Astrocyte (in vitro differentiated cells and primary cell): ENCODE data around the gene TNFRSF13B. TPM values are rescaled to one million over a fixed set of nuclear protein-coding genes. Genes with fewer than 3 reads are reported as not detected.
"Not testable (repeated sequence)": the region's sequence is repeated elsewhere in the genome, so short reads cannot be mapped to it uniquely, and the experiment has no call there.

Source experiments
- DNase-seq: peaks from one replicate; pipeline ENCODE4 v3.0.0-alpha.2; 2010; ENCODE audit warnings: low read depth
- FAIRE-seq: peaks from 2 replicates; lab custom pipeline; 2011; peaks lifted over from hg19 to GRCh38; lab: Jason Lieb, UNC
- H2AFZ ChIP-seq: 2 replicates; pipeline ENCODE4 v1.6.0; 2012; ENCODE audit warnings: low read depth, low read length, inconsistent platforms
- H3K27ac ChIP-seq: 2 replicates; pipeline ENCODE4 v1.5.1; 2011; ENCODE audit warnings: low read depth, low read length, inconsistent platforms
- H3K27me3 ChIP-seq: 2 replicates; pipeline ENCODE4 v1.6.0; 2011; ENCODE audit warnings: low read length, inconsistent platforms; ENCODE audit not compliant: insufficient read depth
- H3K36me3 ChIP-seq: 2 replicates; pipeline ENCODE4 v1.5.1; 2011; ENCODE audit warnings: low read length, inconsistent platforms; ENCODE audit not compliant: insufficient read depth
- H3K4me1 ChIP-seq: 2 replicates; pipeline ENCODE4 v1.5.1; 2011; ENCODE audit warnings: low read length, inconsistent platforms; ENCODE audit not compliant: insufficient read depth
- H3K4me2 ChIP-seq: 2 replicates; pipeline ENCODE4 v1.6.0; 2012; ENCODE audit warnings: low read length, inconsistent platforms
- H3K4me3 ChIP-seq: 2 replicates; pipeline ENCODE4 v1.5.1; 2011; ENCODE audit warnings: low read depth, mild to moderate bottlenecking, low read length, inconsistent platforms; ENCODE audit not compliant: insufficient read depth
- H3K79me2 ChIP-seq: 2 replicates; pipeline ENCODE4 v1.6.0; 2012; ENCODE audit warnings: mild to moderate bottlenecking, low read length, inconsistent platforms; ENCODE audit not compliant: insufficient read depth
- H3K9ac ChIP-seq: 2 replicates; pipeline ENCODE4 v1.6.0; 2012; ENCODE audit warnings: mild to moderate bottlenecking, low read length, inconsistent platforms
- H3K9me3 ChIP-seq: 2 replicates; pipeline ENCODE4 v1.5.1; 2012; ENCODE audit warnings: low read depth, mild to moderate bottlenecking, low read length, inconsistent platforms; ENCODE audit not compliant: insufficient read depth
- H4K20me1 ChIP-seq: 2 replicates; pipeline ENCODE4 v1.6.0; 2012; ENCODE audit warnings: low read length, inconsistent platforms; ENCODE audit not compliant: insufficient read depth
- H3K27ac Mint-ChIP-seq: one replicate; pipeline ENCODE4 v1.8.0; 2021; ENCODE audit warnings: mild to moderate bottlenecking, mixed read lengths; ENCODE audit not compliant: unreplicated experiment
- H3K27me3 Mint-ChIP-seq: one replicate; pipeline ENCODE4 v1.8.0; 2021; ENCODE audit warnings: low read depth, mixed read lengths; ENCODE audit not compliant: unreplicated experiment
- H3K36me3 Mint-ChIP-seq: one replicate; pipeline ENCODE4 v1.8.0; 2021; ENCODE audit warnings: low read depth, mixed read lengths; ENCODE audit not compliant: unreplicated experiment
- H3K4me1 Mint-ChIP-seq: one replicate; pipeline ENCODE4 v1.8.0; 2021; ENCODE audit warnings: low read depth, mixed read lengths; ENCODE audit not compliant: unreplicated experiment
- H3K4me3 Mint-ChIP-seq: one replicate; pipeline ENCODE4 v1.8.0; 2021; ENCODE audit warnings: mild to moderate bottlenecking, moderate library complexity, mixed read lengths; ENCODE audit not compliant: unreplicated experiment
- H3K9me3 Mint-ChIP-seq: one replicate; pipeline ENCODE4 v1.8.0; 2021; ENCODE audit warnings: mild to moderate bottlenecking, mixed read lengths; ENCODE audit not compliant: unreplicated experiment
- EZH2 ChIP-seq: IDR thresholded peaks from 2 replicates; pipeline ENCODE4 v1.6.1; 2012; ENCODE audit warnings: mild to moderate bottlenecking, low read length, inconsistent platforms; ENCODE audit not compliant: insufficient read depth
- total RNA-seq: library from RNA; stranded (reverse); gene quantifications from 2 replicates; pipeline ENCODE4 v1.2.1, GENCODE V29; 2021
- TF ChIP-seq, protein P1 (sequence below): IDR thresholded peaks from 2 replicates; pipeline ENCODE4 v1.5.1; 2011; ENCODE audit warnings: low read depth, mild to moderate bottlenecking, inconsistent platforms, low read length, moderate library complexity; ENCODE audit not compliant: insufficient read depth

TNFRSF13B gene
- total RNA-seq, 1 donor from 2014 or later = not detected

DNA sequence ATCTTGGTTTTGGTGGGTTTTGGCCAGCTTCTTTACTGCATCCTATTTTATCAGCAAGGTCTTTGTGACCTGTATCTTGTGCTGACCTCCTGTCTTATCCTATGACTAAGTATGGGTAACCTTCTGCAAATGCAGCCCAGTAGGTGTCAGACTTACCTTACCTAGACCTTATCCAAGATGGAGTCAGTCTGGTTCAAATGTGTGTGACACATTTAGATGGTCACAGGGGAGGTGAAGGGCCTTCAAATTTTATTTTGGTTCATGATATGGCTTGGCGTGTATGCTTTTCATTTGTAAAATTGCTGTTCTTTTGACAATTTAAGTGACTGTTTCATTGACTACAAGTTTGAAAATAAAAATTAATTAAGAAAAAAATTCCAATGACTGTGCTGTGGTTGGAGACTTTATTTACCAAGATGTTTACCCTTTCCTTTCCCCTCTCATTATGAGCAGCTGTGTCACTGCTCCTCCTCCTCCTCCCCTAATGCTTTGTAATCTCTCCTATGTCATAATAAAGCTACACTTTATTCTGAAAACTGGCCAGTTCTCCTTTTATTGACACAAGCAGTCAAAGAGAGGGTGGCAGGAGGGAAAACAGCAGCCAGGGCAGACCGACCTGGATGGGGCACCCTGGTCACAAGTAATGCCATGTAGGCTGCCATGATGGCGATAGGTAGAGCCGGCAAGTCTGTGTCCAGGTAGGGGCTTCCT is 49.4 kb downstream of the TNFRSF13B start:
- Mint-ChIP-seq H3K27me3 (peaks cover 8% of the 10 kb centered on the region), H3K9me3 (no peaks in the 10 kb centered on the region), H3K4me3 (no peak overlapping the region), H3K4me1 (peaks cover 2% of the 10 kb centered on the region), H3K27ac (no peak overlapping the region), H3K36me3 (no peaks in the 10 kb centered on the region)
- no peak overlapping the region for H3K27ac ChIP-seq
- H4K20me1 ChIP-seq = no peaks in the 10 kb centered on the region
- no peaks in the 10 kb centered on the region for H3K27me3 ChIP-seq
- TF ChIP-seq EZH2 = no peak
- TF ChIP-seq, protein P1, sequence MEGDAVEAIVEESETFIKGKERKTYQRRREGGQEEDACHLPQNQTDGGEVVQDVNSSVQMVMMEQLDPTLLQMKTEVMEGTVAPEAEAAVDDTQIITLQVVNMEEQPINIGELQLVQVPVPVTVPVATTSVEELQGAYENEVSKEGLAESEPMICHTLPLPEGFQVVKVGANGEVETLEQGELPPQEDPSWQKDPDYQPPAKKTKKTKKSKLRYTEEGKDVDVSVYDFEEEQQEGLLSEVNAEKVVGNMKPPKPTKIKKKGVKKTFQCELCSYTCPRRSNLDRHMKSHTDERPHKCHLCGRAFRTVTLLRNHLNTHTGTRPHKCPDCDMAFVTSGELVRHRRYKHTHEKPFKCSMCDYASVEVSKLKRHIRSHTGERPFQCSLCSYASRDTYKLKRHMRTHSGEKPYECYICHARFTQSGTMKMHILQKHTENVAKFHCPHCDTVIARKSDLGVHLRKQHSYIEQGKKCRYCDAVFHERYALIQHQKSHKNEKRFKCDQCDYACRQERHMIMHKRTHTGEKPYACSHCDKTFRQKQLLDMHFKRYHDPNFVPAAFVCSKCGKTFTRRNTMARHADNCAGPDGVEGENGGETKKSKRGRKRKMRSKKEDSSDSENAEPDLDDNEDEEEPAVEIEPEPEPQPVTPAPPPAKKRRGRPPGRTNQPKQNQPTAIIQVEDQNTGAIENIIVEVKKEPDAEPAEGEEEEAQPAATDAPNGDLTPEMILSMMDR = no peak
- no peak for FAIRE-seq
- H3K79me2 ChIP-seq = no peaks in the 10 kb centered on the region
- no peak overlapping the region for H3K4me2 ChIP-seq
- H3K9me3 ChIP-seq = no peaks in the 10 kb centered on the region
- H3K36me3 ChIP-seq = no peaks in the 10 kb centered on the region
- no peak for DNase-seq
- H3K4me1 ChIP-seq = no peaks in the 10 kb centered on the region
- H3K4me3 ChIP-seq = no peak overlapping the region
- H3K9ac ChIP-seq = no peak overlapping the region
- no peak overlapping the region for H2AFZ ChIP-seq

DNA sequence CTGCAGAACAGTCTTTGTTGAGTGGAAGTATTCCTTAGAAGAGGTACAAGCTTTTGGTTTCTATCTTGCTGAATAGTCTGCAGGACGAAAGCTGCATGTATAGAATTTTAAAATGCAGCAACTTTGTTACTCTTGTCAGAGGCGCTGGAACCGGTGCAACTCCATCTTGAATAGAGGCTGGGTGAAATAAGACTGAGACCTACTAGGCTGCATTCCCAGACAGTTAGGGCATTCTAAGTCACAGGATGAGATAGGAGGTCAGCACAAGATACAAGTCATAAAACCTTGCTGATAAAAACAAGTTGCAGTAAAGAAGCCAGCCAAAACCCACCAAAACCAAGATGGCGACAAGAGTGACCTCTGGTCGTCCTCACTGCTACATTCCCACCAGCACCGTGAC is 50.5 kb downstream of the TNFRSF13B start:
- H4K20me1 ChIP-seq, H2AFZ ChIP-seq, H3K27me3 Mint-ChIP-seq, H3K27ac ChIP-seq, H3K9me3 ChIP-seq, H3K27me3 ChIP-seq, H3K79me2 ChIP-seq, H3K4me3 ChIP-seq, H3K9ac ChIP-seq, H3K4me2 ChIP-seq, H3K36me3 Mint-ChIP-seq, H3K36me3 ChIP-seq, FAIRE-seq, H3K9me3 Mint-ChIP-seq, DNase-seq, H3K4me1 ChIP-seq, H3K4me1 Mint-ChIP-seq, H3K4me3 Mint-ChIP-seq: not testable (repeated sequence)
- H3K27ac Mint-ChIP-seq = peak overlapping the region; percentile 48

DNA sequence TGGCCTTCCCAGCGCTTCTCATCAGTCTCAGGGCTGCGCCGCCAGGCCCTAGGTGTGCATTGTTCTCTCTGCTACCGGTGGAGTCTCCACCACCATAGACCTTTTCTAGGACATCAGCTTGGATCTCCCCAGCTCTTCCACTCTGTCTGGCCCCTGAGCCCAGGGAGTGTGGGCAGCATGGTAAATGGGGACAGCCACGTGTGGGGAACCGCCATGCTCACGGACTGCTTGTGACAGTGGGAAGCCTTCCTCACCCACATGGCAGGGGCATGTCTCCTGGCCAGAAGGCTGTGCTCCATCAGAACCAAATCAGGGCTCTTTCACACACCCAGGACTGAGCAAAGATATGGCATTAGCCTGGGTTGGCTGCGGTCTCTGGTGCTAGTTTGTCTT is 51.3 kb downstream of the TNFRSF13B start:
- DNase-seq (no peak), FAIRE-seq (no peak)
- no peak overlapping the region for H3K4me3 ChIP-seq
- H3K27ac ChIP-seq = no peak overlapping the region
- H2AFZ ChIP-seq = no peak overlapping the region
- no peaks in the 10 kb centered on the region for H4K20me1 ChIP-seq
- H3K36me3 Mint-ChIP-seq = no peaks in the 10 kb centered on the region
- no peak overlapping the region for H3K9ac ChIP-seq
- peaks cover 2% of the 10 kb centered on the region for H3K27me3 ChIP-seq
- H3K36me3 ChIP-seq = no peaks in the 10 kb centered on the region
- no peaks in the 10 kb centered on the region for H3K79me2 ChIP-seq
- no peak overlapping the region for H3K4me2 ChIP-seq
- peaks cover 7% of the 10 kb centered on the region for H3K27me3 Mint-ChIP-seq
- no peaks in the 10 kb centered on the region for H3K4me1 ChIP-seq
- H3K4me3 Mint-ChIP-seq = no peak overlapping the region
- H3K9me3 Mint-ChIP-seq = no peaks in the 10 kb centered on the region
- TF ChIP-seq EZH2 = no peak
- TF ChIP-seq, protein P1 = no peak
- H3K27ac Mint-ChIP-seq = peak overlapping the region; percentile 26
- H3K4me1 Mint-ChIP-seq = peaks cover 2% of the 10 kb centered on the region
- H3K9me3 ChIP-seq = no peaks in the 10 kb centered on the region
